ENCODE data around the gene MYO19.
"Not testable (repeated sequence)": the region's sequence is repeated elsewhere in the genome, so short reads cannot be mapped to it uniquely, and the experiment has no call there.

The MYO19 gene

GRCh38 chr17:36533935-36534839, 481 bp downstream of the MYO19 start:
- DNase-seq (ENCODE audit: low read depth): peak; percentile 51

- DNase-seq (ENCODE audit: low read depth): no peak
These were observed 2.2 kb downstream of the MYO19 start for GRCh38 chr17:36532435-36532975.

DNA sequence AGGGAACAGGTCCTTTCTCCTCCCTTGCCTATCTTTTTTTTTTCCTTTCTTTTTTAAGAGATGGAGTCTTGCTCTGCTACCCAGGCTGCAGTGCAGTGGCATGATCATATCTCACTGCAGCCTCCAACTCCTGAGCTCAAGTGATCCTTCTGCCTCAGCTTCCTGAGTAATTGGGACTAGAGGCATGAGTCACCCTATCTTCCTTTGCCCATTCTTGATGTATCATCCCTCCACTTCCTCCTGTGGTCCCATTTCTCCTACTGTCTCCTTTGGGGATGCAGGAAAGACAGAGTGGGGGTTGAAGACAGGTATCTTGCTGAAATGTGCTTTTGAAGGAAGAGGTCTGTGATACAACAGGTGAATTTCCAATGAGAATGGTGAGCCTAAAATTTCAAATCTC, 5.5 kb downstream of the MYO19 start:
- DNase-seq (ENCODE audit: low read depth): peak; percentile 63

GRCh38 chr17:36527621-36528250, 6.9 kb downstream of the MYO19 start:
- no peak for DNase-seq (ENCODE audit: low read depth)

- no peak for DNase-seq (ENCODE audit: low read depth)
These were observed 8.8 kb downstream of the MYO19 start for GRCh38 chr17:36525888-36526287.

DNA sequence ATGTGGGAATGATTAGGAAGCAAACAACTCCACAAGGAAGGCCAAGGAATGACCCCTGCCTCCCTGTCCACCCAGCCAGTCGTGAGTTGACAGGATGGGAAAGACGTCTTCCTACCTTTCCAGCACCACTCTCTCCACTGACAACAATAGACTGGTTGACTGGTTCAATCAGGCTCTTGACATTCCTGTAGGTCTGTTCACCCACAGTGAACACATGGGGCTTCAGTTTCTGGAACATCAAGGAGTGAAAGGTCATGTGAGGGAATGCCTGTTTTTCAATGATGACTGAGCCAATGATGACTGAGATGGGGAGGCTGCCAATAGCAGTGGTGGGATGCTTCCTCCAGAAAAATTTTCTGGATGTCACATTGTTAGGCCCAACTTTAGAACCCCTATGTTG, 9.6 kb downstream of the MYO19 start:
- peak; percentile 45 for DNase-seq (ENCODE audit: low read depth)

GRCh38 chr17:36524428-36524876, 10.2 kb downstream of the MYO19 start:
- DNase-seq (ENCODE audit: low read depth): no peak

GRCh38 chr17:36523113-36523512, 11.6 kb downstream of the MYO19 start:
- no peak for DNase-seq (ENCODE audit: low read depth)

GRCh38 chr17:36515837-36516236, 18.8 kb downstream of the MYO19 start:
- DNase-seq (ENCODE audit: low read depth): no peak

DNA sequence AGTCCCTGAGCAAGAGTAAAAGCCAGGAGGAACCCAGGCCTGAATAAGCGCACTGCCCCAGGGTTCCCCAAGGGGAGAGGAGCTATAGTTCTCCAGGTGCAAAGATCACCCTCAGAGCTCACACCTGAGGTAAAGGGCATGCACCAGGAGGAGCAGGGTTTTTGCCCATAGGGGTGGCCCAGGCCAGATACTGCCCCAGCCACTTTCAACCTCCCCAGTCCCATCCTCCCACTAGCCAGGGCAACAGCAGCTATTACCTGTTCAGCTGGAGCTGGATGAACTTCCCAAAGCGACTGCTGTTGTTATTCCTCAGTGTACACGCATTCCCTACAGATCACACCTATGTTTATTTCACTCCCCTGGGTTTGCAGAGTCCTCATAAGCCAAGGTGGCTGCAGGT, 19.8 kb downstream of the MYO19 start:
- DNase-seq (ENCODE audit: low read depth): no peak

GRCh38 chr17:36512641-36513040, 22.0 kb downstream of the MYO19 start:
- DNase-seq (ENCODE audit: low read depth): no peak

DNA sequence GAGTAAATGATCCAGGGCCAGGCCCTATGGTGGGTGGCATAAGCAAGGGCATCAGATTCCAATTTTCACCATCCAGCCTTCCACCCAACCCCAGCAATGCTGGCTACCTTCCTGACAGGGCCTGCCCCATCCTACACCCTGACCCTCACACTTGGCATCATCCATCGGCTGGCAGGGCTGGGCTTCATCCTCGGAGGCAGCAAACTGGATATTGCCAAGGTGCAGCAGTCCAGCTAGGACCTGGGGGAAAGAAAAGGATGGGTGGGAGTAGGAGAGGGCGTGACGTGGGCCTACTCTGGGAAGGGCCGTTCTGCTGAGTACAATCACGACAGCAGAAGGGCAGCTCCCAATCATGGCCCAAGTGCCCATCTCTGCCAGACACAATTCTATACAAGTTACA, 23.5 kb downstream of the MYO19 start:
- no peak for DNase-seq (ENCODE audit: low read depth)

GRCh38 chr17:36510636-36511035, 24.0 kb downstream of the MYO19 start:
- no peak for DNase-seq (ENCODE audit: low read depth)

- DNase-seq (ENCODE audit: low read depth): no peak
These were observed 25.2 kb downstream of the MYO19 start for GRCh38 chr17:36509272-36509985.

DNA sequence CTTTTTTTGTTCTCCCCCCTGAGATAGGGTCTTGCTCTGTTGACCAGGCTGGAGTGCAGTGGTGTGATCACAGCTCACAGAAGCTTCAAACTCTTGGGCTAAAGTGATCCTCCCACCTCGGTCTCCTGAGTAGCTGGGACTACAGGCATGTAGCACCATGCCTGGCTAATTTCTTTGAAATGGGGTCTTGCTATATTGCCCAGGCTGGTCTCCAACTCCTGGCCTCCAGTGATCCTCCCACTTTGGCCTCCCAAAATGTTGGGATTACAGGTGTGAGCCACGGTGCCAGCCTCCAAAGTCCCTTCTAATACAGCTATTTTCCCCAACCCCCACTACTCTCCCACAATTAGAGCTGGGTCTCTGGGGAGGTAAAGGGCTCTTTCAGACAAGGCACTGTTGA, 26.2 kb downstream of the MYO19 start:
- DNase-seq (ENCODE audit: low read depth): not testable (repeated sequence)

DNA sequence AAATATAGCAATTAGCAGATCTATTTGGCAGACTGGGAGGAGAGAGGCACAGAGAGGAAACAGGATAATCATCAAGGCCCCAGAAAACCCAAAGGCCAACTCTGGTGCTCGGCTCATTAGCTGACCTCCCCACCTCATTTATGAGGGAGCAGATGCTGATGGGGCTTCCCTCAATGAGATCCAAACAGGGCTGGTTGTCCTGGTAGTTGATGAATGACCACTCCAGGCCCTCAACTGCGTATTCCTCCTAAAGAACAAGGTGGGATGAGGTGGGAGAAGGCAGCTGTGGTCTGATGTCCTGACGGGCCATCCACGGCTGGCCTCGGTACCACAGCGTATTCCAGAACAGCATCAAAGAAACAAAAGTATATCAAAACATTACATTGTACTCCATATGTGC, 27.4 kb downstream of the MYO19 start:
- no peak for DNase-seq (ENCODE audit: low read depth)

DNA sequence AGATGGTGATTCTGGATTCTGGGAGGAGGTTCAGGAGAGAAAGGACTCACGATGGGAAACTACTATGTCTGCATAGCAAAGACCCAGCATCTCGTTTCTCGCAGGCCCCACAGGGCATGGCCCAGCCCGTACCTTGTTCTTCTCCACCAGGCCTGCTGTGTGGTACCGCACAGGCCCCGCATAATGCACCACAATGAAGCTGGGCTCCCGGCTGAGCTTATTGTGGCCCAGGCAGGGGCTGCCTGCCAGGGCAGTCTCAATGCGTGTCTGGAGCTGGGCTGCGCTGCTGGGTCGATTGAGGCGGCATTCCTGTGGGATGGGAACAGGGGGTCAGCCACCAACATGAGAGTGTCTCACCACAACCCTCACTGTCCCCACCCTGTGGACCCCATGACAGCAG, 27.8 kb downstream of the MYO19 start:
- DNase-seq (ENCODE audit: low read depth): no peak

DNA sequence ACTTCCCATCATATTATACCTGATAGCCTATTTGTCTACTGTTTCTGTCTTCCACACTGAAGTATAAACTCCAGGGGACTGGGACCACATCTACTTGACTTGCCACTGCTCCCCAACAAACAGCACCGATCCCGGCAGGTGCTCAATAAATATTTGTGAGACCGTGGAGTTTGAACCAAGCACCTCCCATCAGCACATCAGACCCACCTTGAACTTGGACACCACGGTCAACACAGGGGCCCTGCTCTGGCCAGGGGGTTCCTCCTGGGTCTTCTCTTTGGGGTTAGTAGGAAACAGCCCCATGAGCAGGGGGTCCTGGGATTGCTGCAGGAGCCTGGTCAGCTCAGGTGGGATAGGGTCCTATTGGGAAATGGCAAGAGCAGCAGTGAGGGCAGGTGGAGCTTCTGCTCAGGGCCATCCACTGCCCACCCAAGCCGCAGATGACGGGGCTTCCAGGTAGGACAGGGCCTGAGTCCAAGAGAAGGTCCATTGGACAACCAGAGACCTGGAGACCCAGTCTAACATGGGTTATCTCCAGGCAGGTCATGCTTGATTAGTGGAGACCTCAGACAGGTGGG, 28.3 kb downstream of the MYO19 start:
- DNase-seq (ENCODE audit: low read depth): no peak

DNA sequence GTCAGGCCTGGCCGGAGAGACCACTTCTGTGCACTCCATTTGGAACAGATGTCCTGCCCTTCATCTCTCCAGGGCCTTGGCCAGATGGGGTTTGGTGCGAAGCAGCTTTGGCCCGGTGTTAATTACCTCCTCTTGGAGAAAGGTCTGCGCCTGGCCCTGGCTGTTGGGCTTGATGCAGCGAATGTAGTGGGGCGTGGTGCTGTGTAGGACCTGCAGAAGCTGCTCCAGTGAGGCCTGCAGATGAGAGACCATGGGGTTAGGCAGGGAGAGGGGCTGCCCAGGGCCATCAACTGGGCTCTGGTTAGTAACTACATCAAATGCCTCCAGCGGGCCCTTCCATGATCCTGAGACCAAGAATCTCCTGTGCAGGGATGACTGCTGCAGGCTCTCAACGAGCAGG, 29.5 kb downstream of the MYO19 start:
- no peak for DNase-seq (ENCODE audit: low read depth)

DNA sequence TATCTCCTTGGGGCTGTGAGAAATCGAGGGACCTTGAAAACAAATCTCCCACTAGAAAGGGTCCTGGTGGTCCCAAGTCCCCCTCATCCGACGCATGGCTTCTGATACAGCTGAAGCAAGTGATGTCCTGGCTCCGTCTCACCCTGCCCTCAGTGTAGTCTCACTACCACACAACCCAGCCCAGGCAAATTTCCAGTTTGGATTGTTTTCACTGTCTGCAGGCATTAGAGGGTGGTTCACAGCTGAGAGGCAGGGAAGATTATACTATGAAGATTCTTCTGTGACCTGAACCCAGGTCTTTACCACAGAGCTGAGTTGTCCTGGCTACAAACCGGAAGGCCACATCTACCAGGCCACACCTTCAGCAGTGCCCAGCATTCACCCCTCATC, 30.5 kb downstream of the MYO19 start:
- no peak for DNase-seq (ENCODE audit: low read depth)

GRCh38 chr17:36503456-36504155, 31.1 kb downstream of the MYO19 start:
- no peak for DNase-seq (ENCODE audit: low read depth)

- no peak for DNase-seq (ENCODE audit: low read depth)
These were observed 32.7 kb downstream of the MYO19 start for GRCh38 chr17:36501963-36502362.

All from iris pigment epithelial cell (primary cell).